ENCODE measurements around the gene EQTN. TPM values are rescaled to one million over a fixed set of nuclear protein-coding genes. Genes with fewer than 3 reads are reported as not detected.

The EQTN gene
- not detected for polyA plus RNA-seq (ENCODE audit: insufficient read length)

GRCh38 chr9:27297050-27297449 lies at the start of gene EQTN:
Gene EQTN, minus strand, starts transcription at chr9:27297150. Its CDS starts 95 bp downstream, at chr9:27297055.
- DNase-seq, result no peak

GRCh38 chr9:27344776-27345175 lies 47.8 kb upstream of the EQTN start:
- DNase-seq, result no peak

DNA sequence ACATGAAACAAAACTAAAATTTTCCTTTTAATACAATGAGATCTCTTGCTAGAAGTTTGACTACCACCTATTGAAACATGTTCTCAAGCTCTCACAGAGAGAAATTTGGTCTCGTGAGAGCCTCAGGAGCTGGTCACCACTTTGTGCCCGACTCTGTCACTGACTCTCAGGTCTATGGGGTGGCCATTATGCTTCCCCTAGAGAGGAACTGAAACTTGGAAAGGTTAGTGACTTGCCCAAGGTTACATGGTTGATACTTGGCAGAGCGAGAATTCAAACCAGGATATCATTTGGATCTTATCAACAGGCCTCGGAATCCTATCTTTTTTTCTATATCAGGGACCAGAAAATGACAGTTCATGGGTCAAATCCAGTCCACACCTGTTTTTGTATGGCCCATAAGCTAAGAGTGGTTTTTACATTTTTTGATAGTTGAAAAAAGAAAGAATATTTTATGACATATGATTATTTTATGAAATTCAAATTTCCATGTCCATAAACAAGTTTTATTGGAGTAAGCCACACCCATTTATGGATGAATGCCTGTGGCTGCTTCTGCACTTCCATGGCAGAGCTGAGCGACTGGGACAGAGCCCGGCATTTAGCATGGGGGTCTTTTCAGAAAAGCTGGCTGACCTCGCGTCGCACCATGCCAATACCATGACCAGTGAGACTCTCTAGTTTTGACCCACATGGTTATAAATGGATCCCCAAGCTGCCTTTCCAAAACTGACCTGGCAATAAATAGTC lies 44.8 kb upstream of the EQTN start:
- DNase-seq, result no peak

- DNase-seq, result no peak
Observed at GRCh38 chr9:27340961-27341511, 44.1 kb upstream of the EQTN start.

DNA sequence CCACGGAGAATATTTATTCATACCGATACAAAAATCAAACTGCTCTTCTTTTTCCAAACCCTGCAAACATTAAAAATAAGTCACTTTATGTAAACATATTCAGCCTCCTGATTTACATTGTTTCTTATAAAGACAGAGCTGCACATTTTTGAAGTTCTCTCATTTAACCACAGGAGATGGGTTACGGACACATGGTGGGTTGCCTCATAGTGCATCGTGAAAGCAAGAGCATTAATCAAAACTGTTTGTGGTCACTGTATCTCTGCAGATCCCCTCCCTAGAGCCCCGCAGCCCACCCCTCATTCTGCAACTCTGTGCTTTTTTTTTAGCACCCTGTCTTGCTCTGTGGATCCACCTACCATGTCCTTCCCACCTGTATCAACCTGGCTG lies 43.3 kb upstream of the EQTN start:
- no peak for DNase-seq

- no peak for DNase-seq
Observed at GRCh38 chr9:27339661-27340284, 42.8 kb upstream of the EQTN start.

DNA sequence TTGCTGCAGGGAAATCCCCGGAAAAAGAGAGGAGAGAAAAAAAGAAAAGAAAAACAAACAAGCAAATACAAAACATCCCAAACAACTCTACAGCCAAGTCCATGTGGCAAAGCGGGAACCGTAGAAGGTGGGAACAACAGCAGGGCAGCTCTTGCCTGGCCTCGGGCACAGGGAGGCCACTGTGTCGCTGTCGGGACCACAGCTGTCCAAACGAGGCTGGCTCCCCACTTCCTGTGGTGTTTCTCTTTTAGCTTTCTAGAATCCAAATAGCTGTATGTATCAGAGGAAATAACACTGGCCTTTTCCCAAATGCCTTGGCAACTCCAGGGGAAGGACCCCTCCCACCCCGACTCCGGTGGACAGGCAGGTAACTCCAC lies 41.6 kb upstream of the EQTN start:
- DNase-seq, result no peak

- no peak for DNase-seq
Observed at GRCh38 chr9:27337833-27338526, 41.0 kb upstream of the EQTN start.

- no peak for DNase-seq
Observed at GRCh38 chr9:27337236-27337635, 40.3 kb upstream of the EQTN start.

DNA sequence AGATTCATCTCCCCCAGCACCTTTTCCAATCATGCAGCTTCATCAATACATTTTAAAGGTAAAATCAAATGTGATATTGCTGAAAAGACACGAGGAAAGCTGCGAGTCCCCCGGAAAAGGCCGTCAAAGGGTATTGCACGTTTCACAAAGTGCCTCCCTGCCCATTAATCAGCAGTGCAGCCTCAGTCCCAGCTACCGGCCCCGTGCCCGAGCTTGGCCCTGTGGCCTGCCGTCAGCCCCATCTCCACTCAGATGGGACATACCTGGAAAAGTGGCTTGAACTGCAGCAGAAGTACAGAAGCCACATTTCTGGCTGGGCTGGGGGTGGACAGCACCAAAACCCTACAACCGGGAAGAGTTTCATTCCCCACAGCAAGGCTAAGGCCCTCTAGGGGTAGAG lies 39.9 kb upstream of the EQTN start:
- DNase-seq, result no peak

DNA sequence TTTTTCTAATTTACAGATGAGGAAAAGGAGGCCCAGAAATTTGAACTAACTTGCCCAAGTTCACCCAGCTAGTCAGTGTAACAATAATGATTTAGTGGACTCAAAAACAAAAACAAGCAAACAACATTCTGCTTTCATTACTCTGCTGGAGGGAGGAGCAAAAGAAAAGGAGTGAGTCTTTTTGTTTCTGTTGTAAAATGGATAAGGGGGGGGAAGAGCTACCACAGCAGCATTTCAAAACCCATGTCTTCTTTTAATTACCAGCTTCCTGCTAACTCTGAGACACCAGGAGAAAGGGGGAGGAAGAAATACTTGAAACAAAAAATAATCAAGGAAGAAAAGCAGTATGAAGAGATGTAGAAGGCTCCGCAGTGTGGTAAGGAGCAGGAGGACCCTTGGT lies 39.2 kb upstream of the EQTN start:
- DNase-seq, result no peak

DNA sequence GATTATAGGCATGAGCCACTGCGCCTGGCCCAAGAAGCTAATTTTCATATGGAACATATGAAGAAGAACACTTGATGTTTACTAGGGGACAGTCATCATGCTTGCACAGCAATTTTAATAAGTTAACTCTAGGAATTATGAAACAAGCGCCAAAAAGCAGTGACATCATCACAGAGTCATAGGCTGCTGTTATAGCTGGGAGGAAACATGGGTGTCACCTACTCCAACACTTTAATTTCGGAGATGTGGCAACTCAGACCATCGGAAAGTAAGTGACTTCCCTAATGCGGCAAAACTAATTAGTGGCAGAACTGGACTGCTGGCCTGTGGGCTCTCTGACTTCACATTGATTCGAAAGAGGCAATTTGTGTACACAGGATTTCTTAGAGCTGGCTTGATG lies 38.1 kb upstream of the EQTN start:
- no peak for DNase-seq

DNA sequence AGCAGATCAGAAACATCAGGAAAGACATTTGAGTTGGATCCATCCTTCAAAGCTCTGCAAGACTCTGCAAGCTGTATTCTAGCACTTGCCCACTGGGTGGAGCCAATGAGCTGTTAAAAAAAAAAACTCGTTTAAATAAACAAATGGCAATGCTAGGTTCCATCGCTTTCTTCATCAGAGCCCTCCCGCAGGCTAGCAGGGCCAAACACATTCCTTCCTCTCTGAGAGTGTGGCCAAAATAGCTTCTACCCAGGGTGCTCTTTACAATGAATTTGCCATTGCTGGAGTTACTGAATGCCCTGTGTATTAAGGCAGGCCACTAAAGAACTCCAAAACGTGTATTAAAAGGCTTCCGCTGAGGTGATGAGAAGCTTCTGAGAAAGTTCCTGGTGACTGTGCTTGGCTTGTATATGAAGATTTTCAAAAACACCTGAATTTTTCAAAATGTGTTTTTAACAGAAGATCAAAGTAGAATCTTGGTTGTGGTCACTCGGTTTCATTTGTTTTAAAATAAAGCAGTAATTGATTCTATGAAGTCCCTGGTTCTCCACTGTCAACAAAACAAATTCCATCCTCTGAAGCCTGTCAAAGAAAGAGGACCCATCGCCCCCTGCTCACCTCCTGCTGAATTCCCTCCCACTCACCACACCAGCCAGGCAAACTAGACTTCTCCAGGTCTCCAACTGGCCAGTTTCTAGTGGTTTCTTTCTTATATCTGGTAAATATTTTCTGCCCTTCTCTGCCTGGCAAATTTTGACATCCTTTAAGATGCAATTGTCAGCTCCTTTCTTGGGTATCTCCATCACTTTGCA lies 36.5 kb upstream of the EQTN start:
- DNase-seq, result peak; percentile 79

- no peak for DNase-seq
Observed at GRCh38 chr9:27331393-27331792, 34.4 kb upstream of the EQTN start.

DNA sequence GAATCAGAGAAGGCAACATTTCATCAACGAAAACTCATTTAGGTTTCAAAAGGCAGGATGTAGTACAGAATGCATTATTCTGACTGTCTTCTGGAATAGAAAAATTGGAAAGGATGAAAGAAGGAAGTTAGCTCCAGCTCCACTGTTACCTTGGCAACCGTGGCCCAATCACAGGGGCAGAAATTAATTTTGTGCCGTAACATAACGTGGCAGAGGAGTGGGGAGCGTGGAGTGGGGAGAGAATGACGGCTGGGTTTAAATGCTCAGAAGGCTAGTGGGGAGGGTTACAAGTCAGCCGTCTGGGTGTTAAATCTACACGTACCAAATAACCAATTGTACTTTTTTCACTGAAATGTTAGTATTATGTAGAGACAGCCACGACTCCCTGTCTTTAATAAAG lies 32.3 kb upstream of the EQTN start:
- no peak for DNase-seq

GRCh38 chr9:27328483-27328882 lies 31.5 kb upstream of the EQTN start:
- DNase-seq, result no peak

DNA sequence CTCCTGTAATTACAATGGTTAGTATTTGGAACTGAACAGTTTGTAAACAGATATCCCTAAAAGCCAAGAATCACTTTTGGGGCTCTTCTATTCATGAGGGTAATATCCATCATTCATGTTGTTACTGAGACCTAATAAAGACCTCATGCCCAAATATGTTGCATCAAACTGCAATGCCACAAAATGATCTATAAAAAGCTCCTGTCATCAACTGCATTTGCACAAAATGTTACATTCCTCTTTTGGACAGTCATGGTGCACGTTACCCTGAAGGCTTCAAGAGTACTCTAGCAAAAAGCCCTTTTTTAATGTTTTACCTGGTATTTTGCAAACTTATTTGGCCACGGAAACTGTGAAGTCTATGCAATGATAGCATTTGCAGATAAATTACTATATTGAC lies 14.2 kb upstream of the EQTN start:
- DNase-seq, result no peak

DNA sequence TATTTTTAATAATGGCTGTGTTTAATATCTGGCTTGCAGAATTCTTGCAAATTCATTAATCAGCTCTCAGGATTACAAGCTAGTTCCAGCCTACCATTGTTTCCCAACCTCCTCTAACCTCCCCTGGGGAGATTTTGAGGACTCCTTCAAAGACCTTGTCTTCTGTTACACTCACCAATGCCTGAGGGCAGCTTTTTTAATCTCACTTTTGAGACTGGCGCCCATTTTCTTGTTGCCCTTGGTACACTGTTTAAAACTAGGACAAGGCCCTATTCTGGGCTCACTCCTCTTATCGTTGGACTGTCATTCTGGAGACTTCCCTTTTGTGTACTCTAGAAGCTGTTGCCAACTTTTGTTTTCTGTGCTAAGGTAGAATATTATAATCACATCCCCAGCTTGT lies 13.6 kb upstream of the EQTN start:
- DNase-seq, result no peak

DNA sequence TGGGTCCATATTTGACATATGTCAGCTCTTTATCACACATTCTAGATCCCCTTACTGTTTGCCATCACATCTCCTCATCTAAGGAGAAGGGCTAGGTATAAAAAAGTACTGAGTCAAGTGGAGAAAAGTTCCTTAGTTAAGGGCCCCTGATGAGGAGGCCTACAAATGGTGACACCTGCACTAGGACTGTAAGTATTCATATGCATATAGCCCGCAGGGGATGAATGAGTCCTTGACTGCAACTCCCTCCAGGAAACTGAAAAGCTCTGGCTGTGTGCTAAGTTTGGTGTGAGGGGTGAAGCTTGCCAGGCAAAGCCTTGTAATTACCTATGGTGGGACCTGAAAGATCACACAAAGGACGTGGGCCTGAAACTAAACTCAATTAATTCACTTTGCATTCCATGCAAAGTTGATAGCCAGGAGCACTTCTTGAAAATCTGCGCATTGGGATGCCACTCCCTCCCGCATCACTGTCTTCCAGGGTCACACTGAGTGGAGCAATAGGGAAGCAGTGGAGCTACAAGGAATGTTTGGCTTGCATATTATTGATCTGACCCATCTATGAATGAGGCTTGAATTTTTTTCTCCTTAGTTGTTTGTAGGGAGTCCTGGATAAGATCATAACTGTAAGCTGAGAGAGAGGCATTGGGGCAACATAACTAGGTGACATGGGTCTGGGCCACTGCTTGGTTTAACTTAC lies 11.9 kb upstream of the EQTN start:
- no peak for DNase-seq

- DNase-seq, result no peak
Observed at GRCh38 chr9:27304521-27304920, 7.6 kb upstream of the EQTN start.

DNA sequence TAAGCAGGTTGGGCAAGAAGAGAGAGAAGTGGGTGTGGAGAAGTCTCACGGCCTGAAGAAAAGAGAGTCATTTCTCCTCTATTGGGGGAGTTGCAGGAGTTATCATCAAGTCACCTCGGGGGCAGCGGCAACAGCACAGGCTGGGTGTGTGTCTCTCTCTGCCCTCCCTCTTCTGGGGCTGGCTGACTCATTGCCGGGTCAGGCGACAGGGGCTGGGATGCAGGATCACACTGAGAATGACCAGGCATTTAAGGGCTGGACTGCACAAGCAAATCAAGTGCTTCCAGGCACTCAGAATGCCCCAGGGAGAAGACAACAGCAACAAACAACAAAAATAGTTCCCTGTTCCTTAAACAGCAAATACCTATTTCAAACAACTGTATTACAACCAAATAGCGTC lies 6.3 kb upstream of the EQTN start:
- no peak for DNase-seq

GRCh38 chr9:27293996-27294395 lies 3.0 kb downstream of the EQTN start:
- DNase-seq, result peak; percentile 77

All from hindlimb muscle (tissue), 1 donor.